ENCODE measurements around the gene PDIA5.

- TF ChIP-seq POLR2A (IDR thresholded peaks at IDR 0.05) (no peak), CTCF (IDR thresholded peaks at IDR 0.05) (no peak)
Observed at GRCh38 chr3:123066896-123067688, at the start of gene PDIA5.
